SJSA1 (cell line): Measurements from ENCODE around the gene SWT1. TPM values are rescaled to one million over a fixed set of nuclear protein-coding genes. Genes with fewer than 3 reads are reported as not detected.

Experiments
- DNase-seq, 2 experiments: peaks; one replicate each; pipeline ENCODE4 v3.0.0-alpha.2; 2015 to 2020; ENCODE audit warnings: low spot score in 2 of 2, low read depth in 1 of 2
- H3K27ac ChIP-seq: fragments of 250-450 bp; sonication (Bioruptor Pico); 2 replicates; pipeline ENCODE4 v1.5.1; 2020; ENCODE audit warnings: mild to moderate bottlenecking, moderate library complexity
- H3K27me3 ChIP-seq: fragments of 250-450 bp; sonication (Bioruptor Pico); replicated peaks from 2 replicates; pipeline ENCODE4 v1.5.1; 2020; ENCODE audit warnings: mild to moderate bottlenecking, moderate library complexity
- H3K36me3 ChIP-seq: fragments of 250-450 bp; sonication (Bioruptor Pico); 2 replicates; pipeline ENCODE4 v1.5.1; 2020; ENCODE audit warnings: mild to moderate bottlenecking
- H3K4me1 ChIP-seq: fragments of 250-450 bp; sonication (Bioruptor Pico); replicated peaks from 2 replicates; pipeline ENCODE4 v1.6.1; 2021; ENCODE audit warnings: mild to moderate bottlenecking
- H3K4me3 ChIP-seq: fragments of 250-450 bp; sonication (Bioruptor Pico); 2 replicates; pipeline ENCODE4 v1.5.1; 2020; ENCODE audit warnings: mild to moderate bottlenecking
- H3K9me3 ChIP-seq: fragments of 250-450 bp; sonication (Bioruptor Pico); replicated peaks from 2 replicates; pipeline ENCODE4 v1.5.1; 2020; ENCODE audit warnings: mild to moderate bottlenecking
- total RNA-seq: library from RNA; depleted of rRNA; stranded (reverse); fragments of >200 nt; shearing (Covaris generic); gene quantifications from 2 replicates; pipeline ENCODE4 v1.2.3, GENCODE V29; 2014

The SWT1 gene
- total RNA-seq, 1 experiment from 2014 or later: 1.5 TPM

DNA sequence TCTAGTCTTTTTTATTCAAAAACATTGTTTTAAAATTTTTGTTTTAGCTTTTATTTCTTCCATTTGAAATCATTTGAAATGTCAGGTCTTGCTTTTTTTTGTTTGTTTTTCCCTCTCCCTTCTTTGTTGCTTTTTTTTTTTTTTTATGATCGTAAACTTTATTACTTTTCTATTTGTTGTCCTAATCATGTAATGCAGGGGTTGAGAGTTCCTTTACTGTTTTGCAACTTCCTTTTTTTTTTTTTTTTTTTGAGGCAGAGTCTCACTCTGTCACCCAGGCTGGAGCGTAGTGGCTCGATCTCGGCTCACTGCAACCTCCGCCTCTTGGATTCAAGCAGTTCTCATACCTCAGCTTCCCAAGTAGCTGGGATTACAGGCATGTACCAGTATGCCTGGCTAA is 135.3 kb downstream of the SWT1 start:
- Histone ChIP-seq H3K4me1 (no peaks in the 10 kb centered on the region), H3K36me3 (peaks cover 48% of the 10 kb centered on the region), H3K4me3 (no peak overlapping the region), H3K27me3 (no peaks in the 10 kb centered on the region), H3K27ac (no peak overlapping the region), H3K9me3 (no peaks in the 10 kb centered on the region)
- DNase-seq: no peak

DNA sequence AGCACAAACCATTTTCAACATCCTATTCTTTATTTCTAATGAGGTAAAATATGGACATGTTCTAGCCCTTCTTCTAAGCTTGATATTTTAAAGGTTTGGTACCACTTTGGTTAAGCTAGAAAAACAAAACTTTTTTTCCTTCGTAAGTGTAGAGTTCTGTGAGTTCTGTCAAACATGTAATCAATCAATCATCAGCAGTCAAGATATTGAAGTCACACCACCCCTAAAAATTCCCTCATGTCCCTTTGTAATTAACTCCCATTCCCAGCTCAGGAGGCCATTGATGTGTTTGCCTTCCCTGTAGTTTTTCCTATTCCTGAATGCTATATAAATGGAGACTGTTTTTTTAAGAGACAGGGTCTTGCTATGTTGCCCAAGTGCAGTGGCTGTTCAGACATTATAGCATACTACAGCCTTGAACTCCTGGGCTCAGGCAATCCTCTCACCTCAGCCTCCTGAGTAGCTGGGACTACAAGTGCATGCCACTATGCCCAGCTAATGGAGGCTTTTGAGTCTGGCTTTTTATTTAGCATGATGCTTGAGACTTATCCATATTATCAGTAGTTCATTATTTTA is 137.1 kb downstream of the SWT1 start:
- no peak for DNase-seq
- Histone ChIP-seq H3K9me3 (no peaks in the 10 kb centered on the region), H3K4me3 (no peak overlapping the region), H3K4me1 (no peaks in the 10 kb centered on the region), H3K36me3 (peaks cover 66% of the 10 kb centered on the region), H3K27ac (no peak overlapping the region), H3K27me3 (no peaks in the 10 kb centered on the region)

DNA sequence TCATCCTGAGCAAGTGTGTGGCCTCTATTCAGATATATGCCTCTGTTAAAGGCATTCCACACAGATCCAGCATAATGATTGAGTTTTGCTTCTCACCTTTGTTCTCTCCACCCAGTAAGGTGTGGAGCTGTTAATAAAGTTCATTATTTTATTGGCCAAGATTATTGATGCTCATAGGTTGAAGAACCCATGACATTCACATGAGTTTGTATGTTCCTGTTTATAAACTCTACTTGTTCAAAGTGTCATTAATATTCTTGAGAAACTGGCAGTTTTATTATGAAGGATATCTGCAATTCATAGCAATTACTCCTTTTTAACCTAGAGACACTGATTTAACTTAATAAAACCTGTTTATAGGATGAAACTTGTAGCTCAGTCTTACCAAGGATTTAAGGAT is 138.1 kb downstream of the SWT1 start:
- DNase-seq: no peak
- no peaks in the 10 kb centered on the region for H3K4me1 ChIP-seq
- no peak overlapping the region for H3K4me3 ChIP-seq
- H3K9me3 ChIP-seq: no peaks in the 10 kb centered on the region
- no peak overlapping the region for H3K27ac ChIP-seq
- H3K36me3 ChIP-seq: peaks cover 77% of the 10 kb centered on the region
- no peaks in the 10 kb centered on the region for H3K27me3 ChIP-seq

DNA sequence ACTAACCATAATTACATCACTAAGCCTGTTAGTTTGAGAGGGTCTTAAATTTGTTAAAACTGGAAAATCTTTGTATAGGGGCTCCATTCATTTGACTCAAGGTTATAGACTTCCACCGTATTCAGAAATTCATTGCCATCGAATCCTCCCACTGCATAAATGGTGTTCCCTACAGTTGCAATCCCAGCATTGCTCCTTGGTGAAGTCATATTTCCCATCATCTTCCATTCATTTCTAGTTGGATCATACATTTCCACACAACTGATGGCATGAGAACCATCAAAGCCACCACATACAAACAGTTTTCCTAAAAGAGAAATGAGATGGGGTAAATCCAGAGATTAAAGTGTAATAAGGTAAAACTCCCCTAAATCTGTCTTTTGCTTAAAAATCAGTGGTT is 141.0 kb downstream of the SWT1 start:
- H3K27me3 ChIP-seq: no peaks in the 10 kb centered on the region
- H3K4me3 ChIP-seq: no peak overlapping the region
- no peak for DNase-seq
- no peaks in the 10 kb centered on the region for H3K9me3 ChIP-seq
- no peaks in the 10 kb centered on the region for H3K4me1 ChIP-seq
- peaks cover 100% of the 10 kb centered on the region for H3K36me3 ChIP-seq
- H3K27ac ChIP-seq: no peak overlapping the region

DNA sequence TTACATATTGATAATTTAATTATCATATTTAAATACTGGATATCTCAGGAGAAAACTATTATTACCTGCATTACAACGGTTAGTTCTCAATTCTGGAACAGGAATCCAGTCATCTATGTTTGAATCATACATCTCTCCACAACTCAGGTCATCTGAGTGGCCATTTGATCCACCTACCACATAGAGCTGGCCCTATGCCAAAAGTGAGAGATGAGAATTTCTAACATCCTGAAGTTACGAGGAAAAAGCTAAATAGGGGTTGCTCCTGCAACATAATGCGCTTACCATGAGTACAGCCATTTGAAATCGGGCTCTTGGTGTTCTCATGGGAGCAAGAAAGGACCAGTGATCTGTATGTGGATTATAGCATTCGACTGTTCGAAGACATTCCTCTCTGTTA is 143.2 kb downstream of the SWT1 start:
- DNase-seq: no peak
- Histone ChIP-seq H3K4me1 (peaks cover 4% of the 10 kb centered on the region; the same call in 1 of the 2 replicates), H3K27me3 (no peaks in the 10 kb centered on the region), H3K4me3 (no peak overlapping the region), H3K9me3 (no peaks in the 10 kb centered on the region), H3K36me3 (peaks cover 100% of the 10 kb centered on the region), H3K27ac (no peak overlapping the region)

DNA sequence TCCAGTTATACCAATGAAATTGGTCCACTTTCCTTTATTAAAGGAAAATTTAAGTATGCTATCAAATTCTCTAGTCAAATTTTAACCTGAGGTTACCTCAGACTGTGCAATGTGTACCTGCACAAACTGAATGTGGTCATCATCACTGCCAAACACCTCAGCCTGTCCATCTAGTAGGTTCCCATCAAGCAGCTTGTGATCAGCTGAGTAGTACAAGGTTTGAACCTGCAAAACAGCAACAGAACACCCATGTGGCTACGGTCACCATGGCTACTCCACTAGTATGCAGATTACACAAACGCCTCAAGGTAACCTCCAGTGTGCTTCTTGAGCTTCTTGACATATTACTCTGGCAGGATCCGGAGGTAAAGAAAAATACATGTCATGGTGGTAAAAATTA is 148.5 kb downstream of the SWT1 start:
- Histone ChIP-seq H3K4me1 (peaks cover 4% of the 10 kb centered on the region; the same call in 1 of the 2 replicates), H3K9me3 (no peaks in the 10 kb centered on the region), H3K27ac (no peak overlapping the region), H3K36me3 (peaks cover 100% of the 10 kb centered on the region), H3K27me3 (no peaks in the 10 kb centered on the region), H3K4me3 (no peak overlapping the region)
- no peak for DNase-seq

DNA sequence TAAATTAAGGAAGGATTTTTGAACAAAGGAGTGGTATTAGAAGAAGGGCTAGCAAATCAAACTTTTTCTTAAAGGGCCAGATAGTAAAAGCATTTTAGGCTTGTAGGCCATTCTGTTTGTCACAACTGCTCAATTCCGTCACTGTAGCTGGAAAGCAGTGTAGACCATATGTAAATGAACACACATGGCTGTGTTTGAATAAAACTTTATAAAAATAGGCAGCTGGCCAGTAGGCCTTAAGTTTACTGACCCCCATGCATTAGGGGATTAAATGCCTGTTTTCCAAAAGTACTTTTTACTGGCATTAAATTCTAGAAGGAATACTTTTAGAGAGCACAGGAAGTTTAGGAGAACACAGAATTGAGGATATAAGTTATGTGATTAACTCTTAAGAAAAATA is 151.2 kb downstream of the SWT1 start:
- no peak for DNase-seq

DNA sequence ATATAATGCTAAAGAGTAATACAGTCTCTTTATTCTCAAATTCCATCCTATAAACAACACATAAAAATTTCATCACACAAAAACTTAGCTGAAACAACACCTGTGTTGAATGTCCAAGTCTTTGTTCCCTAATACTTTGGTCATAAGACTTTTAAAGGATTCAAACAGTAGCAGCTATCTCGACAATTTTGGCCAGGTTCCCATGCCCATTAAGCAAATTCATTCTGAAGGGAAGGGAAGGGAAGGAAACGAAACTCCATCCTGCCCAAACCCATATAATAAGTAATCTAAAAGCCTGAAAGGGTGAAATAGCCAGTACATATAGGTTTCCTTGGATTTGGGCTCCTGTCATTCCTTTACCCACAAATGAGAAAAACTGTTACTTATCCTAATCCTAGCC is 152.6 kb downstream of the SWT1 start:
- H3K4me1 ChIP-seq: peaks cover 20% of the 10 kb centered on the region
- peaks cover 77% of the 10 kb centered on the region for H3K36me3 ChIP-seq
- H3K27ac ChIP-seq: no peak overlapping the region
- no peaks in the 10 kb centered on the region for H3K9me3 ChIP-seq
- DNase-seq: no peak
- H3K27me3 ChIP-seq: no peaks in the 10 kb centered on the region
- H3K4me3 ChIP-seq: no peak overlapping the region

More for the DNA sequence above, 151.2 kb downstream of the SWT1 start:
- Histone ChIP-seq H3K4me3 (no peak overlapping the region), H3K27me3 (no peaks in the 10 kb centered on the region), H3K4me1 (peaks cover 16% of the 10 kb centered on the region), H3K27ac (no peak overlapping the region), H3K36me3 (peaks cover 91% of the 10 kb centered on the region), H3K9me3 (no peaks in the 10 kb centered on the region)

DNA sequence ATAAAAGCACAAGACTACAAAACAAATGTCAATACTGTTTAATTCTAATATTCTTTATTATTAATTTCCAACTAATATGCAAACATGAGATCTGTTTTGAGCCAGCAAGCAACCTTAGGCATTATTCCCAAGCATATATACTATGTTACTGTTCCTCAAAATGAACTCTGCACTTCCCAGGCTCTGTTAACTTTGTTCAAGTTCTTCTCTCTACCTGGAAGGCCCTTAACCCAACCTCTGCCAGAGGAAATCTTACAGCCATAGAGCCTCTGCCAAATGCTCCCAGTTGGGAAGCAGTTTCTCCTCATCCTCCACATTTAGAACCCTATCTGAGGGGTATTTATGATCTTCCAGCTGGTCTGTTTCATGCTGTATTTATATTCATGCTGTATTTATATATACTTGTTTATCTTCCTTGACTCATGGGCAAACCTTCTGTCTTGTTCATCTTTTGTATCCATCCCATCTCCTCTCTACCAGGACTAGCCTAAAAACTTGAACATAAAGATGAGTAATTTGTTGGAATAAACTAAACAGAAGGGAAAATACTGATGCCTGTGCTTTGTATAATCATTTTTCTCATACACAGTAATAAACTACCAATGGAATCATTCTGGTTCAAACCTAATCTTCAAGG is 154.7 kb downstream of the SWT1 start:
- DNase-seq: peak in 1 of 2 experiments; percentile 22
- Histone ChIP-seq H3K4me3 (no peak overlapping the region), H3K27ac (no peak overlapping the region), H3K27me3 (no peaks in the 10 kb centered on the region), H3K4me1 (peaks cover 26% of the 10 kb centered on the region), H3K9me3 (0 out of 2 replicates have a peak, but pooled peaks cover 2% of the 10 kb centered on the region), H3K36me3 (peaks cover 71% of the 10 kb centered on the region)

DNA sequence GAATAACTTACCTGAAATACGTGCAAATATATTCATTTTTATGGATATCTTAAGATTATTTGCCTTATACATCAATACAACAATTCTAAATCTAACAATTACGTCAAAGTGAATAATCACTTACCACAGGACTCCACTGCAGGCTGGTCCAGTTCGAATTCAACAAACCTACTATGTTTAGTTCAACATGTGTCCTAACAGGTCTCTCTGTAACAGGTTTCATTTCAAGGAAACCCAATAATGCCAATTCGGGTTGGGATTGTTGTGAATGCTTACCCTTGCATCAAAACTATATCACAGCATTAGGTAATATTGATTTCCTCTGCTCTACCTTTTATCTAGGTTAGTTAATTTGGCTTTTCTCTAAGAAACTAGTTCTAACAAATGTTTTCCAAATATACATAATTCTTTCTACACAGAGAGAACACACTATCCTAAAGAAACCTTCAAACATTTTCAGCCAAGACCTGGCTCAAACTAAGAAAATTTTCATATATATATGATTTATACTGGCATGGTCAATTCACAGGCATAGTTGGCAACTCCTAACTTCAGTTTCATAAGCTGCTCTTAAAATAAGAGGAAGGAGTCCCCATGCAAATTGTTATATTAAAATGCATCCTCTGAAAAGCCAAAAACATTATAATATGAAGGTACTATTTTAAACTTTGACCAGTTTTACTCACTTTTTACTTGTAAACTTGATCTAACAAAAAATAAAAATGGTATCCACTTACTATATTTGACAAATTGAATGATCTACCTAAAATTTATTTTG is 155.6 kb downstream of the SWT1 start:
- H3K4me3 ChIP-seq: no peak overlapping the region
- H3K9me3 ChIP-seq: 0 out of 2 replicates have a peak, but pooled peaks cover 5% of the 10 kb centered on the region
- peaks cover 67% of the 10 kb centered on the region for H3K36me3 ChIP-seq
- DNase-seq: no peak
- H3K27me3 ChIP-seq: no peaks in the 10 kb centered on the region
- peaks cover 31% of the 10 kb centered on the region for H3K4me1 ChIP-seq
- no peak overlapping the region for H3K27ac ChIP-seq

DNA sequence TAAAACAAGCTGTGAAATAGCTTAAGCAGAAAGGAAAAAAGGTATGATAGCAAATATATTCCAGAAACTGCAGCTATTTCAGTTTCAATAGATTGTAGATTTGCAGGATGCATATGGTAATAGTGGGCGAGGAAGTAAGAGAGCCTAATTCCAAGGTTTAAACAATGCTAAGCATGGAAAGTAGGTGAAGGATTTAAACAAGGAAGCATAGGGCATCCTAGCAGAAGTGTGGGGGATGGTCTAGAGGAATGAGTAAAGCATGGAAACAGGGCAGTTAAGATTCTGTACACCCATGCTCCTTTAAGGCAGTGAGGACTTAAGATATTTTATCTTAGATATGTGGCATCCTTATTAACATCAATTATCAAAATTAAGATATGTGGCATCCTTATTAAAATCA is 157.4 kb downstream of the SWT1 start:
- Histone ChIP-seq H3K4me1 (peaks cover 45% of the 10 kb centered on the region), H3K9me3 (0 out of 2 replicates have a peak, but pooled peaks cover 5% of the 10 kb centered on the region), H3K36me3 (peaks cover 48% of the 10 kb centered on the region), H3K27ac (no peak overlapping the region), H3K4me3 (peak overlapping the region; percentile 3; the same call in 1 of the 2 replicates), H3K27me3 (no peaks in the 10 kb centered on the region)
- no peak for DNase-seq

DNA sequence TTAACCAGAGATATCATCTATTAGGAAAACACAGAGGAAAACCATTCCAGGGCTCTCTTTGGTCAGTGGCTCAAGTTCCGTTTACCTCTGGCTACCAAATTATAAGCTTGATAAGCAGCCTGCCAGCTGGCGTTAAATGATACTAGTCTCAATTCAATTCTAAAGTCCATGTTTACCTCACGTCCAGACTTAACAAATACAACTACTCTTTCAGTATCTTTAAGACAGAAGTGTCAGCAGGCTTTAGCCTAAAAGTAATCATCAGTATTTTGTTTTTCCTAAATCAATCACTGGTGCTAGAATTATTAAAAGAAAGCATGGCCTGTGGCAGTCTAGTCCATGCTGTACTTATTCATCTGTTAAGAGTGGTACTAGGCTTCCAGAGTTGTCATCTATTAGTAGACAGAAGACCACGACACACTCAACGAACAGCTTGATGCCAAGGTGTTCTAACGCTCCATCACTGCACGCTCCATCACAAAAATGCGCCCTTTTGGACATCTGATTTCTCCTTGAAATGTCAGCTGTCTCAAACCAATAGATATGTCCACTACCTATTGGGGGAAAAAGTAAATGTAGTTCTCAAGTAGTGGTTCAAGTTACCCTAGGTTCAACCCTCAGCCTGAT is 158.6 kb downstream of the SWT1 start:
- peak in 1 of 2 experiments; percentile 29 for DNase-seq
- Histone ChIP-seq H3K4me3 (peak overlapping the region; percentile 91), H3K27me3 (no peaks in the 10 kb centered on the region), H3K27ac (peak overlapping the region; percentile 94; the same call in 1 of the 2 replicates), H3K9me3 (0 out of 2 replicates have a peak, but pooled peaks cover 5% of the 10 kb centered on the region), H3K4me1 (peaks cover 45% of the 10 kb centered on the region), H3K36me3 (peaks cover 36% of the 10 kb centered on the region)

DNA sequence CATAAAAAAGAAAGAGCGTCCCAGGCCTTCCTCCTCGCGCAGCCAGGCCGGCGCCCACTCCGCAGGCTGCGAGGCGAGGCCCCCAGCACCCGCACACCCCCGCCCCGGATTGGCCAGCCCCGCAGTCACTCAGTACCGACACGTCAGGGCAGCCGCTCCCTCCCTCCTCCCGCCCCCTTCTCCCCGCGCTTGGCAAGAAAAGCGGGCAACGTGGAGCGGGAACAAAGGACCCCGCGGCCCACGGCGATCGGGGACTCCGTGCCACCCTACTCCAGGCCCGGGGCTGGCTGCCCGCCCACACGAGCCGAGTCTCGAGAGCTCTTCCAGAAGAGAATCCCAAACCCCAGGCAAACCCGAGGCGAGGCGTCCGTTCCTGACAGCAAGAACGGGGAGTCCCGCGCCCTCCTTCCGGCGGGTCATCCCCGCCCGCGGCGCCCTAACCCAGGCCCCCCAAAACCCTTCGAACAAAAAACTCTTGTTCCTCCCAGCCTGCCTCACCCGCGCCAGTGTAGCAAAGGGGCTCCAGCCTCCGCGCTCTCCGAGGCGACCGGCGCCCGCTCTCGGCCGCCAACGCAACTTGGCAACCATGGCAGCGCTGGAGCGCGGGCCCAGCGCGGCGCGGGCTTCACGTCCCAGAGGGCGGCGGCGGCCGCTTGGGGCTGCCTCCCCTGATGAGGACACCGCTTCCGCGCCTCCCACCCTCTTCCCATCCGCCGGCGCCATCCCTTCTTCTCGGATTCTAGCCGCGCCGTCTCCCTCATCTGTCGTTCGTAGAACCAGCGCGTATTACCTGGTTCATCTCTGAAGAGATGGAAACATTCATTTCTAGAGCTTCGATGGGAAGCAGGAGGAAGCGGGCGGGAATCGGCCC is 159.4 kb downstream of the SWT1 start:
- peak overlapping the region; percentile 91 for H3K4me3 ChIP-seq
- H3K4me1 ChIP-seq: peaks cover 45% of the 10 kb centered on the region
- DNase-seq: peak; percentile 87 to 97
- peaks cover 29% of the 10 kb centered on the region for H3K36me3 ChIP-seq
- H3K9me3 ChIP-seq: 0 out of 2 replicates have a peak, but pooled peaks cover 5% of the 10 kb centered on the region
- no peaks in the 10 kb centered on the region for H3K27me3 ChIP-seq
- H3K27ac ChIP-seq: peak overlapping the region; percentile 94
